Lower leg skin (tissue), 3 donors: Measurements from ENCODE around the gene UBE2B.

Experiments
- CTCF ChIP-seq, 3 donors: fragments of 450-650 bp; IDR thresholded peaks; one replicate each; pipeline ENCODE4 v1.5.1; 2016; ENCODE audit warnings: antibody characterized with exemption in 3 of 3, mild to moderate bottlenecking in 3 of 3, moderate library complexity in 2 of 3
- POLR2A ChIP-seq, 2 donors: fragments of 450-650 bp; IDR thresholded peaks; one replicate each; pipeline ENCODE4 v1.6.1; 2016 to 2017; ENCODE audit warnings: antibody characterized with exemption in 2 of 2, mild to moderate bottlenecking in 1 of 2, moderate library complexity in 1 of 2

- TF ChIP-seq POLR2A (IDR thresholded peaks at IDR 0.05), result no peak
- no peak for TF ChIP-seq CTCF (IDR thresholded peaks at IDR 0.05)
These were observed 52.0 kb downstream of the UBE2B start for GRCh38 chr5:134423376-134423775.
